Naive thymus-derived CD8-positive, alpha-beta T cell (primary cell): ENCODE results near the gene CFL2. TPM values are rescaled to one million over a fixed set of nuclear protein-coding genes. Genes with fewer than 3 reads are reported as not detected.

Experiments used
- ATAC-seq, 2 donors: fragments of 150-1000 bp; cut with Tn5 transposase in 1 of 2; sonication (Bioruptor Pico), chemical (Tn5 transposase) in 1 of 2; 1 replicate in 1 of 2; 2 replicates in 1 of 2; pipeline ENCODE4 v1.10.0; 2021; ENCODE audit warnings: mild to moderate bottlenecking in 2 of 2, moderate library complexity in 2 of 2
- POLR2A ChIA-PET: fragments of 350-600 bp; sonication (Branson Sonifier 250); formaldehyde crosslinking; loops from one replicate; lab custom pipeline; 2021; ENCODE audit warnings: antibody characterized with exemption; lab: Charles Lee
- DNase-seq, 10 donors: peaks; one replicate each; pipeline versions ENCODE4 v3.0.0 to v3.0.0-alpha.2; 2020 to 2022
- H3K27ac Mint-ChIP-seq, 10 donors: one replicate each; pipeline ENCODE4 v1.8.0; 2020 to 2022; ENCODE audit warnings: mild to moderate bottlenecking in 10 of 10, mixed read lengths in 10 of 10, moderate library complexity in 4 of 10, inconsistent platforms in 1 of 10
- H3K27me3 Mint-ChIP-seq, 5 donors: one replicate each; pipeline ENCODE4 v1.8.0; 2021 to 2022; ENCODE audit warnings: mixed read lengths in 5 of 5
- H3K36me3 Mint-ChIP-seq, 3 donors: one replicate each; pipeline ENCODE4 v1.8.0; 2020 to 2022; ENCODE audit warnings: mixed read lengths in 3 of 3, mild to moderate bottlenecking in 2 of 3, inconsistent platforms in 1 of 3
- H3K4me1 Mint-ChIP-seq, 4 donors: one replicate each; pipeline ENCODE4 v1.8.0; 2021 to 2022; ENCODE audit warnings: mixed read lengths in 4 of 4
- H3K4me3 Mint-ChIP-seq, 10 donors: one replicate each; pipeline ENCODE4 v1.8.0; 2020 to 2022; ENCODE audit warnings: mild to moderate bottlenecking in 10 of 10, mixed read lengths in 10 of 10, moderate library complexity in 6 of 10, inconsistent platforms in 1 of 10
- H3K9me3 Mint-ChIP-seq, 9 donors: one replicate each; pipeline ENCODE4 v1.8.0; 2020 to 2022; ENCODE audit warnings: mixed read lengths in 9 of 9, mild to moderate bottlenecking in 3 of 9, inconsistent platforms in 1 of 9, moderate library complexity in 1 of 9
- polyA plus RNA-seq, 3 donors: library from polyadenylated mRNA; unstranded; fragments of 300-500 nt; fragmentation: Illumina TruSeq; gene quantifications; one replicate each; pipeline ENCODE4 v1.2.3, GENCODE V29; 2021
- total RNA-seq, 8 experiments: library from RNA in 2 of 8; stranded (reverse) in 2 of 8; gene quantifications; one replicate each; pipeline ENCODE4 v1.2.3 and lab custom pipeline; 2021 to 2026

Gene CFL2
- total and polyA plus RNA-seq, 5 experiments from 2014 or later = 7.4 to 22.7 (median 15.9) TPM

GRCh38 chr14:34682787-34683321 lies 31.5 kb downstream of the CFL2 start:
- peak in 2 of 10 donors; percentile 8 to 12 for DNase-seq
- Mint-ChIP-seq H3K27me3 (peaks cover 0 to 4% (median 0%) of the 10 kb centered on the region in 5 donors), H3K4me1 (peaks cover 0 to 9% (median 2%) of the 10 kb centered on the region in 4 donors), H3K9me3 (no peaks in the 10 kb centered on the region), H3K36me3 (no peaks in the 10 kb centered on the region), H3K4me3 (no peak overlapping the region), H3K27ac (peak overlapping the region in 3 of 10 donors; percentile 28 to 46 (median 37))
- ATAC-seq = peak in 1 of 2 donors; percentile 87
- POLR2A ChIA-PET = no interaction called here

GRCh38 chr14:34680806-34681479 lies 33.5 kb downstream of the CFL2 start:
- no peak for ATAC-seq
- no peak for DNase-seq
- Mint-ChIP-seq H3K36me3 (no peaks in the 10 kb centered on the region), H3K27me3 (peaks cover 0 to 4% (median 0%) of the 10 kb centered on the region in 5 donors), H3K9me3 (no peaks in the 10 kb centered on the region), H3K27ac (peak overlapping the region in 1 of 10 donors; percentile 13), H3K4me3 (no peak overlapping the region), H3K4me1 (peaks cover 0 to 9% (median 2%) of the 10 kb centered on the region in 4 donors)
- POLR2A ChIA-PET = interaction anchor here (0.7 kb wide), 1 partner anchor 15 kb away, joined by 4 read pairs; no protein-coding TSS in a partner anchor

GRCh38 chr14:34678735-34679134 lies 35.7 kb downstream of the CFL2 start:
- Mint-ChIP-seq H3K36me3 (no peaks in the 10 kb centered on the region), H3K9me3 (no peaks in the 10 kb centered on the region), H3K27ac (no peak overlapping the region), H3K27me3 (no peaks in the 10 kb centered on the region), H3K4me3 (no peak overlapping the region), H3K4me1 (peaks cover 0 to 9% (median 2%) of the 10 kb centered on the region in 4 donors)
- ATAC-seq = no peak
- POLR2A ChIA-PET = no interaction called here
- no peak for DNase-seq

GRCh38 chr14:34678306-34678705 lies 36.1 kb downstream of the CFL2 start:
- POLR2A ChIA-PET = no interaction called here
- Mint-ChIP-seq H3K27ac (no peak overlapping the region), H3K27me3 (no peaks in the 10 kb centered on the region), H3K36me3 (no peaks in the 10 kb centered on the region), H3K4me1 (peaks cover 0 to 6% (median 2%) of the 10 kb centered on the region in 4 donors), H3K4me3 (no peak overlapping the region), H3K9me3 (no peaks in the 10 kb centered on the region)
- ATAC-seq (no peak), DNase-seq (no peak)

GRCh38 chr14:34676516-34677211 lies 37.7 kb downstream of the CFL2 start:
- Mint-ChIP-seq H3K27me3 (no peaks in the 10 kb centered on the region), H3K36me3 (no peaks in the 10 kb centered on the region), H3K27ac (no peak overlapping the region), H3K4me3 (no peak overlapping the region), H3K9me3 (no peaks in the 10 kb centered on the region), H3K4me1 (no peaks in the 10 kb centered on the region)
- DNase-seq (no peak), ATAC-seq (no peak)
- POLR2A ChIA-PET = no interaction called here

GRCh38 chr14:34673702-34674101 lies 40.7 kb downstream of the CFL2 start:
- Mint-ChIP-seq H3K27me3 (no peaks in the 10 kb centered on the region), H3K36me3 (no peaks in the 10 kb centered on the region), H3K9me3 (no peaks in the 10 kb centered on the region), H3K27ac (no peak overlapping the region), H3K4me3 (no peak overlapping the region), H3K4me1 (no peaks in the 10 kb centered on the region)
- ATAC-seq (no peak), DNase-seq (no peak)
- POLR2A ChIA-PET = no interaction called here

- Mint-ChIP-seq H3K27me3 (no peaks in the 10 kb centered on the region), H3K4me3 (no peak overlapping the region), H3K9me3 (no peaks in the 10 kb centered on the region), H3K27ac (peak overlapping the region in 1 of 10 donors; percentile 46), H3K36me3 (no peaks in the 10 kb centered on the region), H3K4me1 (no peaks in the 10 kb centered on the region)
- no peak for DNase-seq
- POLR2A ChIA-PET = no interaction called here
- no peak for ATAC-seq
These were observed 42.7 kb downstream of the CFL2 start for GRCh38 chr14:34671716-34672115.

- POLR2A ChIA-PET = no interaction called here
- Mint-ChIP-seq H3K4me1 (peaks cover 3 to 12% (median 9%) of the 10 kb centered on the region in 4 donors), H3K27me3 (no peaks in the 10 kb centered on the region), H3K27ac (peak overlapping the region in 1 of 10 donors; percentile 65), H3K4me3 (no peak overlapping the region), H3K9me3 (peaks cover 0 to 5% (median 2%) of the 10 kb centered on the region in 9 donors), H3K36me3 (peaks cover 0 to 3% (median 2%) of the 10 kb centered on the region in 3 donors)
- DNase-seq (no peak), ATAC-seq (no peak)
These were observed 46.3 kb downstream of the CFL2 start for GRCh38 chr14:34668111-34668510.

GRCh38 chr14:34667007-34667406 lies 47.4 kb downstream of the CFL2 start:
- H3K4me1 Mint-ChIP-seq = peaks cover 3 to 12% (median 9%) of the 10 kb centered on the region in 4 donors
- peaks cover 0 to 15% (median 9%) of the 10 kb centered on the region in 9 donors for H3K9me3 Mint-ChIP-seq

GRCh38 chr14:34665785-34666435 lies 48.5 kb downstream of the CFL2 start:
- H3K9me3 Mint-ChIP-seq = peaks cover 0 to 20% (median 10%) of the 10 kb centered on the region in 9 donors
- ATAC-seq (peak in 1 of 2 donors; percentile 74), DNase-seq (peak in 7 of 10 donors; percentile 2 to 48 (median 24))
- POLR2A ChIA-PET = interaction anchor here (0.6 to 1.3 kb wide), 3 partner anchors 15 to 37 kb away, joined by 3 to 7 read pairs (median 4); no protein-coding TSS in a partner anchor
- peak overlapping the region in 7 of 10 donors; percentile 22 to 67 (median 44) for H3K4me3 Mint-ChIP-seq
- H3K36me3 Mint-ChIP-seq = peaks cover 0 to 14% (median 7%) of the 10 kb centered on the region in 3 donors
- peaks cover 0 to 2% (median 0%) of the 10 kb centered on the region in 5 donors for H3K27me3 Mint-ChIP-seq
- peaks cover 3 to 12% (median 9%) of the 10 kb centered on the region in 4 donors for H3K4me1 Mint-ChIP-seq
- H3K27ac Mint-ChIP-seq = peak overlapping the region in 6 of 10 donors; percentile 24 to 97 (median 51)

More at GRCh38 chr14:34667007-34667406, 47.4 kb downstream of the CFL2 start:
- DNase-seq = no peak
- Mint-ChIP-seq H3K27ac (peak overlapping the region in 2 of 10 donors; percentile 31 to 57), H3K4me3 (no peak overlapping the region), H3K36me3 (peaks cover 0 to 9% (median 7%) of the 10 kb centered on the region in 3 donors), H3K27me3 (peaks cover 0 to 2% (median 0%) of the 10 kb centered on the region in 5 donors)
- POLR2A ChIA-PET = no interaction called here
- ATAC-seq = no peak

GRCh38 chr14:34662561-34663088 lies 51.8 kb downstream of the CFL2 start:
- H3K4me1 Mint-ChIP-seq = peaks cover 3 to 12% (median 9%) of the 10 kb centered on the region in 4 donors
- peaks cover 0 to 2% (median 0%) of the 10 kb centered on the region in 5 donors for H3K27me3 Mint-ChIP-seq
- DNase-seq (no peak), ATAC-seq (no peak)
- peaks cover 0 to 21% (median 11%) of the 10 kb centered on the region in 9 donors for H3K9me3 Mint-ChIP-seq
- H3K36me3 Mint-ChIP-seq = peaks cover 0 to 14% (median 7%) of the 10 kb centered on the region in 3 donors
- POLR2A ChIA-PET = interaction anchor here (0.6 kb wide), 1 partner anchor 42 kb away, joined by 3 read pairs; no protein-coding TSS in a partner anchor
- no peak overlapping the region for H3K4me3 Mint-ChIP-seq
- no peak overlapping the region for H3K27ac Mint-ChIP-seq

- Mint-ChIP-seq H3K9me3 (peaks cover 0 to 21% (median 11%) of the 10 kb centered on the region in 9 donors), H3K36me3 (peaks cover 0 to 14% (median 7%) of the 10 kb centered on the region in 3 donors), H3K27me3 (peaks cover 0 to 2% (median 0%) of the 10 kb centered on the region in 5 donors), H3K4me3 (no peak overlapping the region), H3K27ac (peak overlapping the region in 1 of 10 donors; percentile 66), H3K4me1 (peaks cover 0 to 5% (median 2%) of the 10 kb centered on the region in 4 donors)
- POLR2A ChIA-PET = no interaction called here
- ATAC-seq = no peak
- no peak for DNase-seq
These were observed 53.6 kb downstream of the CFL2 start for GRCh38 chr14:34660796-34661195.
